Measurements from ENCODE around the gene ARHGEF6.

- no peak for TF ChIP-seq POLR2A (IDR thresholded peaks at IDR 0.05)
- no peak for TF ChIP-seq CTCF (IDR thresholded peaks at IDR 0.05)
Measured at GRCh38 chrX:136620780-136621179, 160.0 kb downstream of the ARHGEF6 start.
